K562 (cell line): ENCODE data around the gene EML3. TPM values are rescaled to one million over a fixed set of nuclear protein-coding genes. Genes with fewer than 3 reads are reported as not detected.

Experiments
- CBFA2T3 ChIP-seq: fragments of 450-650 bp; IDR thresholded peaks from 2 replicates; pipeline ENCODE4 v1.6.1; 2017
- HIVEP1 ChIP-seq: fragments of 250-450 bp; sonication (Bioruptor Pico); IDR thresholded peaks from 2 replicates; pipeline ENCODE4 v1.4.0; 2020; ENCODE audit warnings: mild to moderate bottlenecking
- HNRNPK ChIP-seq: fragments of 200-400 bp; formaldehyde crosslinking; IDR thresholded peaks from one replicate; pipeline ENCODE4 v1.6.1; 2018; ENCODE audit warnings: mild to moderate bottlenecking, low read depth, low read length; ENCODE audit not compliant: poor library complexity, severe bottlenecking
- MAZ ChIP-seq, 2 experiments: fragments of 450-650 bp in 1 of 2; sonication (generic) in 1 of 2; formaldehyde crosslinking; IDR thresholded peaks in 1 of 2; conservative IDR thresholded peaks in 1 of 2; 2 replicates each; pipeline versions ENCODE4 v1.4.0 to v1.5.0; 2020; ENCODE audit warnings: mild to moderate bottlenecking in 1 of 2, missing genetic modification reagents in 1 of 2
- NELFE ChIP-seq: IDR thresholded peaks from 2 replicates; pipeline ENCODE4 v1.6.1; 2011; ENCODE audit warnings: mild to moderate bottlenecking; ENCODE audit not compliant: insufficient read depth, insufficient read length
- NR1H2 ChIP-seq: sonication (generic); formaldehyde crosslinking; IDR thresholded peaks from 2 replicates; pipeline ENCODE4 v1.4.0; 2020; ENCODE audit warnings: mild to moderate bottlenecking, missing genetic modification reagents
- POLR2H ChIP-seq: IDR thresholded peaks from 2 replicates; pipeline ENCODE4 v1.6.1; 2016; ENCODE audit warnings: missing genetic modification characterization, low read depth, mild to moderate bottlenecking, control low read depth, missing compliant biosample characterization, moderate library complexity
- SRSF1 ChIP-seq: fragments of 200-400 bp; formaldehyde crosslinking; IDR thresholded peaks from 2 replicates; pipeline ENCODE4 v1.6.1; 2017; ENCODE audit warnings: mild to moderate bottlenecking, low read depth, low read length, moderate library complexity
- TAL1 ChIP-seq: fragments of 450-650 bp; IDR thresholded peaks from 2 replicates; pipeline ENCODE4 v1.6.1; 2016; ENCODE audit warnings: mild to moderate bottlenecking
- ZNF318 ChIP-seq, 2 experiments: fragments of 450-650 bp; IDR thresholded peaks; 2 replicates each; pipeline ENCODE4 v1.6.1; 2016; ENCODE audit warnings: mild to moderate bottlenecking in 2 of 2, borderline replicate concordance in 1 of 2, low read depth in 1 of 2, moderate library complexity in 1 of 2
- polyA plus RNA-seq, 8 experiments: library from polyadenylated mRNA; depleted of rRNA in 4 of 8; stranded (reverse) in 5 of 8; unstranded in 3 of 8; fragments of >200 nt; fragmentation: Nextera tagmentation in 2 of 8; fragmentation: Illumina TruSeq in 1 of 8; extraction: Ambion mirVana in 2 of 8; extraction: Trizol in 1 of 8; gene quantifications; 2 replicates each; pipeline versions ENCODE4 v1.2.1 to v1.2.3, GENCODE V29; 2011 to 2014; ENCODE audit warnings: inconsistent platforms in 1 of 8, missing spikeins in 1 of 8
- total RNA-seq, 7 experiments: library from RNA; depleted of rRNA in 6 of 7; stranded (reverse); fragments of >200 nt in 6 of 7; fragmentation: Illumina TruSeq in 2 of 7; extraction: Trizol in 2 of 7; gene quantifications; 2 replicates each; pipeline versions ENCODE4 v1.2.1 to v1.2.3, GENCODE V29; 2011 to 2021; ENCODE audit warnings: low replicate concordance in 1 of 7
- TF ChIP-seq, protein P1 (sequence below): sonication (generic); formaldehyde crosslinking; IDR thresholded peaks from 2 replicates; pipeline ENCODE4 v1.8.1; 2023; ENCODE audit warnings: mild to moderate bottlenecking, missing genetic modification reagents
- TF ChIP-seq, protein P2 (sequence below): fragments of 450-650 bp; formaldehyde crosslinking; IDR thresholded peaks from 2 replicates; pipeline ENCODE4 v1.4.0; 2020; ENCODE audit warnings: mild to moderate bottlenecking
- TF ChIP-seq, protein P3 (sequence below): sonication (generic); formaldehyde crosslinking; IDR thresholded peaks from 2 replicates; pipeline ENCODE4 v1.8.0; 2022; ENCODE audit warnings: missing genetic modification reagents, mild to moderate bottlenecking, borderline replicate concordance

EML3 gene
- total and polyA plus RNA-seq, 9 of the 15 experiments (the other 6 are each of a cell fraction or from before 2014, with no cell fraction given), result 0.32 to 90.5 (median 26.4) TPM

DNA sequence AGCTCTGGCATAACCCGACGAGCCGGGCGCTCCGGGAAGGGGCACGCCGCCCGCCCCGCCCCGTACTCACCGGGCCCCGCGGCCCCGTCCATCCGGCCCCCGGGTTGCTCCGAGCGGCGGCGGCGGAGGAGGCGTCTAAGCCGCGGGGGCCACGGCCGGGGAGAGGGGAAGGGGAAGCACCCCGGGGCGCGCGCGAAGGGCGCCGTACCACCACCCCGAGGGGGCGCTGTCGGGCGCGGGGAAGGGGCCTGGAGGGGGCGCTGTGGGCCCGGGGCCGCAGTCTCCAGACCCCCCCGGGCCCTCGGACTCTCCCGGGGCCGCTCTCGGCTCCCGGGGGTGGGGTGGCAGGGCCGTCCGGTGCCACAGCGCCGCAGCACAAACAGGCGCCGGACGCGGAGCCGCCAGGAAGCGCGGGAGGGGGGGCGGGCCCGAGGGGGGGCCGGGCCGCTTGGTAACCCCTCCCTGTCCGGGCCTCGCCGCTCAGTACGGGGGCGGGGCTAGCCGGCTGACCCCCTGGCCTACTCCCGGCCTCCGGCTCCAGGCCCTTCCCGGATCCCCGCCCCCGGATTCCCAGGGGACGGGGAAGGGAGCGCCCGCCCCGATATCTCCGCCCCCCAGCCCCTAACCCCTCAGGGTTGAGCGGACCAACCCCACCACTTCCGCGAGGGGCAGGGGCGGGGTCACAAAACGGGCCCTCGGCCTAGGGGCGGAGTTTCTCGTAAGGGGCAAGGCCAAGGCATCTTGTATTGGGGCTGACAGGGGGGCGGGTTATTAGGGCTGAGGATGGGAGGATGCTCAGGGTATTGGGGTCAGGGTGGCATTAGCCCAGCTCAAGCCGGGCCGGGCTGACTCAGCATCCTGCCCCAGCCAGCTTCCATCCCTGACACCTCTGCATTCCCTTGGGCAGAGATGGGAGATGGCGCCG, at the start of gene EML3, which contains the start of gene ROM1 (continued):
- TF ChIP-seq ZNF318 (IDR thresholded peaks at IDR 0.05; ENCODE audit: borderline replicate concordance in 1 of 2, low read depth in 1 of 2) (no peak), TAL1 (no peak), MAZ (CRISPR knock-in tag; conservative IDR thresholded peaks at IDR 0.05 in 1 of 2, IDR thresholded peaks at IDR 0.05 in 1 of 2) (peak; percentile 66 to 95), HIVEP1 (CRISPR knock-in tag) (no peak), SRSF1 (no peak), HNRNPK (no peak), POLR2H (no peak), NELFE (no peak), NR1H2 (CRISPR knock-in tag) (no peak), CBFA2T3 (no peak)
- TF ChIP-seq, protein P1, sequence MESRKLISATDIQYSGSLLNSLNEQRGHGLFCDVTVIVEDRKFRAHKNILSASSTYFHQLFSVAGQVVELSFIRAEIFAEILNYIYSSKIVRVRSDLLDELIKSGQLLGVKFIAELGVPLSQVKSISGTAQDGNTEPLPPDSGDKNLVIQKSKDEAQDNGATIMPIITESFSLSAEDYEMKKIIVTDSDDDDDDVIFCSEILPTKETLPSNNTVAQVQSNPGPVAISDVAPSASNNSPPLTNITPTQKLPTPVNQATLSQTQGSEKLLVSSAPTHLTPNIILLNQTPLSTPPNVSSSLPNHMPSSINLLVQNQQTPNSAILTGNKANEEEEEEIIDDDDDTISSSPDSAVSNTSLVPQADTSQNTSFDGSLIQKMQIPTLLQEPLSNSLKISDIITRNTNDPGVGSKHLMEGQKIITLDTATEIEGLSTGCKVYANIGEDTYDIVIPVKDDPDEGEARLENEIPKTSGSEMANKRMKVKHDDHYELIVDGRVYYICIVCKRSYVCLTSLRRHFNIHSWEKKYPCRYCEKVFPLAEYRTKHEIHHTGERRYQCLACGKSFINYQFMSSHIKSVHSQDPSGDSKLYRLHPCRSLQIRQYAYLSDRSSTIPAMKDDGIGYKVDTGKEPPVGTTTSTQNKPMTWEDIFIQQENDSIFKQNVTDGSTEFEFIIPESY (CRISPR knock-in tag), result 0 out of 2 replicates have a peak, but pooled peaks have one; percentile 38
- TF ChIP-seq, protein P2, sequence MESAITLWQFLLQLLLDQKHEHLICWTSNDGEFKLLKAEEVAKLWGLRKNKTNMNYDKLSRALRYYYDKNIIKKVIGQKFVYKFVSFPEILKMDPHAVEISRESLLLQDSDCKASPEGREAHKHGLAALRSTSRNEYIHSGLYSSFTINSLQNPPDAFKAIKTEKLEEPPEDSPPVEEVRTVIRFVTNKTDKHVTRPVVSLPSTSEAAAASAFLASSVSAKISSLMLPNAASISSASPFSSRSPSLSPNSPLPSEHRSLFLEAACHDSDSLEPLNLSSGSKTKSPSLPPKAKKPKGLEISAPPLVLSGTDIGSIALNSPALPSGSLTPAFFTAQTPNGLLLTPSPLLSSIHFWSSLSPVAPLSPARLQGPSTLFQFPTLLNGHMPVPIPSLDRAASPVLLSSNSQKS, result no peak
- TF ChIP-seq, protein P3, sequence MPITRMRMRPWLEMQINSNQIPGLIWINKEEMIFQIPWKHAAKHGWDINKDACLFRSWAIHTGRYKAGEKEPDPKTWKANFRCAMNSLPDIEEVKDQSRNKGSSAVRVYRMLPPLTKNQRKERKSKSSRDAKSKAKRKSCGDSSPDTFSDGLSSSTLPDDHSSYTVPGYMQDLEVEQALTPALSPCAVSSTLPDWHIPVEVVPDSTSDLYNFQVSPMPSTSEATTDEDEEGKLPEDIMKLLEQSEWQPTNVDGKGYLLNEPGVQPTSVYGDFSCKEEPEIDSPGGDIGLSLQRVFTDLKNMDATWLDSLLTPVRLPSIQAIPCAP (CRISPR knock-in tag), result no peak
